HCT116 (cell line): ENCODE measurements around the gene FAM53A. TPM values are rescaled to one million over a fixed set of nuclear protein-coding genes. Genes with fewer than 3 reads are reported as not detected.

Experiments
- ATAC-seq: fragments of 200-7000 bp; cut with Tn5 transposase; 2 replicates; pipeline ENCODE4 v1.9.1; 2020; ENCODE audit warnings: mild to moderate bottlenecking, moderate library complexity
- BruUV-seq: library from RNA; stranded (reverse); fragments of 400-500 nt; replicated peaks from 2 replicates; lab custom pipeline; 2021; lab: Mats Ljungman, UMichigan
- CTCF ChIA-PET: fragments of 300-600 bp; sonication (Branson Sonifier 250); formaldehyde crosslinking; loops from one replicate; lab custom pipeline; 2021; ENCODE audit warnings: antibody characterized with exemption; lab: Charles Lee
- POLR2A ChIA-PET: fragments of 300-600, 350-600 bp; sonication (Branson Sonifier 250); formaldehyde crosslinking; loops from one replicate; lab custom pipeline; 2021; ENCODE audit warnings: antibody characterized with exemption; lab: Charles Lee
- RAD21 ChIA-PET, 2 experiments: fragments of 300-600 bp; sonication (Branson Sonifier 250); formaldehyde crosslinking; loops; one replicate each; lab custom pipeline; 2023; ENCODE audit warnings: low total read pairs in 2 of 2; ENCODE audit not compliant: uncharacterized antibody in 2 of 2, unreplicated experiment in 2 of 2, low non-redundant PET in 1 of 2; lab: Charles Lee
- DNase-seq: peaks from one replicate; pipeline ENCODE4 v3.0.0-alpha.2; 2010; ENCODE audit warnings: low read depth, low spot score
- H2AFZ ChIP-seq: fragments of 200-600 bp; shearing (Covaris generic), sonication (generic); 2 replicates; pipeline ENCODE4 v1.6.1; 2017; ENCODE audit warnings: low read depth, mixed run types, mixed read lengths, antibody characterized with exemption, low read length; ENCODE audit not compliant: poor library complexity, severe bottlenecking
- H3K27ac ChIP-seq: 2 replicates; pipeline ENCODE4 v1.5.1; 2012; ENCODE audit warnings: low read depth, low read length
- H3K27me3 ChIP-seq: fragments of 200-600 bp; sonication (generic); 2 replicates; pipeline ENCODE4 v1.6.1; 2016; ENCODE audit warnings: mixed run types, low read length, mixed read lengths; ENCODE audit not compliant: insufficient read depth
- H3K36me3 ChIP-seq, 2 experiments: fragments of 200-500 bp in 1 of 2; fragments of 200-600 bp in 1 of 2; sonication (Bioruptor generic) in 1 of 2; sonication (generic) in 1 of 2; 2 replicates each; pipeline versions ENCODE4 v1.5.1 to v1.6.1; 2014 to 2016; ENCODE audit warnings: low read length in 2 of 2, inconsistent platforms in 1 of 2, mixed read lengths in 1 of 2, mixed run types in 1 of 2; ENCODE audit not compliant: insufficient read depth in 2 of 2, control insufficient read depth in 1 of 2
- H3K4me1 ChIP-seq, 2 experiments: fragments of 200-600 bp in 1 of 2; sonication (generic) in 1 of 2; 2 replicates each; pipeline versions ENCODE4 v1.5.1 to v1.6.1; 2012 to 2017; ENCODE audit warnings: low read length in 2 of 2, inconsistent platforms in 1 of 2, mild to moderate bottlenecking in 1 of 2, mixed read lengths in 1 of 2, mixed run types in 1 of 2, moderate library complexity in 1 of 2; ENCODE audit not compliant: insufficient read depth in 2 of 2, control insufficient read depth in 1 of 2
- H3K4me2 ChIP-seq: fragments of 200-600 bp; sonication (generic); 2 replicates; pipeline ENCODE4 v1.6.1; 2017; ENCODE audit warnings: mixed run types, low read length, mixed read lengths
- H3K4me3 ChIP-seq, 2 experiments: fragments of 200-600 bp in 1 of 2; sonication (generic) in 1 of 2; replicated peaks in 1 of 2; 2 replicates each; pipeline ENCODE4 v1.5.1; 2011 to 2016; ENCODE audit warnings: low read length in 2 of 2, control low read depth in 1 of 2, low read depth in 1 of 2, mild to moderate bottlenecking in 1 of 2, mixed read lengths in 1 of 2, mixed run types in 1 of 2
- H3K79me2 ChIP-seq: fragments of 200-600 bp; sonication (generic); 2 replicates; pipeline ENCODE4 v1.6.1; 2017; ENCODE audit warnings: mild to moderate bottlenecking, mixed run types, low read length, moderate library complexity, mixed read lengths; ENCODE audit not compliant: insufficient read depth
- H3K9ac ChIP-seq: fragments of 200-600 bp; sonication (generic); 2 replicates; pipeline ENCODE4 v1.6.1; 2016; ENCODE audit warnings: low read length, mixed read lengths
- H3K9me2 ChIP-seq: fragments of 200-600 bp; sonication (generic), shearing (Covaris generic); 2 replicates; pipeline ENCODE4 v1.6.1; 2017; ENCODE audit warnings: mixed run types, mild to moderate bottlenecking, moderate library complexity; ENCODE audit not compliant: insufficient read depth
- H3K9me3 ChIP-seq, 2 experiments: fragments of 200-500 bp in 1 of 2; fragments of 200-600 bp in 1 of 2; sonication (Bioruptor generic) in 1 of 2; sonication (generic) in 1 of 2; 2 replicates each; pipeline ENCODE4 v1.6.1; 2014 to 2017; ENCODE audit warnings: low read length in 2 of 2, mixed read lengths in 2 of 2, inconsistent platforms in 1 of 2, low read depth in 1 of 2, mild to moderate bottlenecking in 1 of 2, mixed run types in 1 of 2, moderate library complexity in 1 of 2; ENCODE audit not compliant: control insufficient read depth in 1 of 2, insufficient read depth in 1 of 2
- H4K20me1 ChIP-seq: fragments of 200-600 bp; sonication (generic), shearing (Covaris generic); 2 replicates; pipeline ENCODE4 v1.6.1; 2017; ENCODE audit warnings: mixed run types, mild to moderate bottlenecking, moderate library complexity; ENCODE audit not compliant: insufficient read depth
- EGR1 ChIP-seq: IDR thresholded peaks from 2 replicates; pipeline ENCODE4 v1.6.1; 2012; ENCODE audit warnings: low read depth
- ELF1 ChIP-seq: IDR thresholded peaks from 2 replicates; pipeline ENCODE4 v1.6.1; 2012; ENCODE audit warnings: low read depth, borderline replicate concordance
- EZH2phosphoT487 ChIP-seq: fragments of 200-600 bp; IDR thresholded peaks from 2 replicates; pipeline ENCODE4 v1.6.1; 2018; ENCODE audit warnings: antibody characterized with exemption, borderline replicate concordance
- FOSL1 ChIP-seq: IDR thresholded peaks from 2 replicates; pipeline ENCODE4 v1.6.1; 2012; ENCODE audit warnings: low read depth
- JUND ChIP-seq: IDR thresholded peaks from 2 replicates; pipeline ENCODE4 v1.6.1; 2012
- POLR2AphosphoS5 ChIP-seq: IDR thresholded peaks from 2 replicates; pipeline ENCODE4 v1.6.1; 2011; ENCODE audit warnings: mild to moderate bottlenecking, low read depth, low read length, moderate library complexity
- SIN3A ChIP-seq: IDR thresholded peaks from 2 replicates; pipeline ENCODE4 v1.6.1; 2012; ENCODE audit warnings: low read depth
- TCF7L2 ChIP-seq: IDR thresholded peaks from 2 replicates; pipeline ENCODE4 v1.7.0; 2011; ENCODE audit warnings: borderline replicate concordance, inconsistent platforms; ENCODE audit not compliant: insufficient read depth, insufficient read length; ENCODE audit errors: extremely low read depth
- ZFX ChIP-seq: fragments of 450-650 bp; IDR thresholded peaks from 2 replicates; pipeline ENCODE4 v1.6.1; 2017
- intact Hi-C: fragments of 100-400 bp; cut with micrococcal nuclease; formaldehyde crosslinking; loops from 2 replicates; pipeline ENCODE4 v1.10.0; 2022
- total RNA-seq: library from RNA; stranded (reverse); gene quantifications from one replicate; pipeline ENCODE4 v1.2.1, GENCODE V29; 2021; ENCODE audit not compliant: unreplicated experiment
- TF ChIP-seq, protein P1 (sequence below): IDR thresholded peaks from 2 replicates; pipeline ENCODE4 v1.6.1; 2012
- TF ChIP-seq, protein P2 (sequence below): IDR thresholded peaks from 2 replicates; pipeline ENCODE4 v1.6.1; 2011; ENCODE audit warnings: mild to moderate bottlenecking, low read length, moderate library complexity; ENCODE audit not compliant: insufficient replicate concordance; ENCODE audit errors: extremely low read depth
- TF ChIP-seq, protein P3 (sequence below): IDR thresholded peaks from 2 replicates; pipeline ENCODE4 v1.6.1; 2012; ENCODE audit warnings: low read depth

Gene FAM53A
- total RNA-seq, 1 experiment from 2014 or later, result 1.1 TPM

DNA sequence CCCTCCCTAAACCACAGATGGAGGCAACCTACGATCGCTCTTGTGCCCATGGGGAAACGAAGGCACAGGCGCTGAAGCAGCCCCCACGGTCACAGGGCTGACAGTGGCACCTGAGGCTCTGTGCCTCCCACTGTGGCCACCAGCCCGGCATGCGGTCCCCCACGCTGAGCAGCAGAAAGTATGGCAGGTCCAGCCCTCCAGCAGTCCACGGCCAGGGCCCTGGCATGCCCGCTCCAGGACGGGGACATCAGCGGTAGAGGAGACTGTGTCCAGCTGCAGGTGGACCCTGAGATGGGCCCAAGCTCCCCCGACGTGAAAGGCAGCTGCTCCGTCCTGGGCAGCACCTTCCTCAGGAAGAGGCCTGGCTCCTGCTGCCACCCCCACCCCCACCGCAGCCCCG, 61.2 kb downstream of the FAM53A start:
- DNase-seq (no peak), ATAC-seq (no peak)
- no TSS peak for BruUV-seq
- no peak overlapping the region for H3K9ac ChIP-seq
- ChIA-PET RAD21 (no interaction called here), CTCF (no interaction called here), POLR2A (no interaction called here)
- TF ChIP-seq FOSL1 (no peak), POLR2AphosphoS5 (no peak), SIN3A (no peak), EGR1 (no peak)
- H3K9me3 ChIP-seq, result no peaks in the 10 kb centered on the region
- intact Hi-C loops, result no loop called here
- H3K36me3 ChIP-seq, result no peaks in the 10 kb centered on the region
- no peak overlapping the region for H2AFZ ChIP-seq
- no peaks in the 10 kb centered on the region for H3K27me3 ChIP-seq
- no peaks in the 10 kb centered on the region for H3K79me2 ChIP-seq
- no peak overlapping the region for H3K27ac ChIP-seq
- H3K4me2 ChIP-seq, result no peak overlapping the region
- H3K4me3 ChIP-seq, result no peak overlapping the region
- no peaks in the 10 kb centered on the region for H3K9me2 ChIP-seq
- no peaks in the 10 kb centered on the region for H4K20me1 ChIP-seq
- no peaks in the 10 kb centered on the region for H3K4me1 ChIP-seq

DNA sequence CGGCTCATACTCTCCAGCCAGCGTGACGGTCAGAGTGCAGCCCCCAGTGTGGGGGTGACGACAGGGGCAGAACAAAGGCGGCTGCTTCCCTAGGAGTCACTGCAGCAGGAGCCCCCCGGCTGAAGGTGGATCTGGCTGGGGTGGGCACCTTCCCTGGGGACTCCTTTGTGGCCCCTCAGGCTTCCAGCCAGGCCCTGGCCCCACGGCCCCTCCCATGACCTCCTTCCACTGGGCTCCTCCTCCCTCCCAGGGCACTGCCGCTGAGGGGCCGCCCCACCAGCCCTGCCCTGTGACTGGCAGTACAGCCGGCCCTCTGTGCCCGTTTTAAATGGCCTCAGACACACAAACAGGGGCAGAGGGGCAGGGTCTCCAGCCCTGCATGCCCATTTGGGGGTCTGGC, 61.9 kb downstream of the FAM53A start:
- RAD21 ChIA-PET, result no interaction called here
- H3K36me3 ChIP-seq, result no peaks in the 10 kb centered on the region
- no peaks in the 10 kb centered on the region for H4K20me1 ChIP-seq
- no peak overlapping the region for H2AFZ ChIP-seq
- CTCF ChIA-PET, result no interaction called here
- no peaks in the 10 kb centered on the region for H3K9me2 ChIP-seq
- no TSS peak for BruUV-seq
- H3K79me2 ChIP-seq, result no peaks in the 10 kb centered on the region
- POLR2A ChIA-PET, result no interaction called here
- H3K4me3 ChIP-seq, result no peak overlapping the region
- H3K9ac ChIP-seq, result no peak overlapping the region
- no peaks in the 10 kb centered on the region for H3K4me1 ChIP-seq
- no peak overlapping the region for H3K27ac ChIP-seq
- H3K4me2 ChIP-seq, result no peak overlapping the region
- DNase-seq, result no peak
- TF ChIP-seq, protein P1, sequence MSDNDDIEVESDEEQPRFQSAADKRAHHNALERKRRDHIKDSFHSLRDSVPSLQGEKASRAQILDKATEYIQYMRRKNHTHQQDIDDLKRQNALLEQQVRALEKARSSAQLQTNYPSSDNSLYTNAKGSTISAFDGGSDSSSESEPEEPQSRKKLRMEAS, result no peak
- TF ChIP-seq, protein P2, sequence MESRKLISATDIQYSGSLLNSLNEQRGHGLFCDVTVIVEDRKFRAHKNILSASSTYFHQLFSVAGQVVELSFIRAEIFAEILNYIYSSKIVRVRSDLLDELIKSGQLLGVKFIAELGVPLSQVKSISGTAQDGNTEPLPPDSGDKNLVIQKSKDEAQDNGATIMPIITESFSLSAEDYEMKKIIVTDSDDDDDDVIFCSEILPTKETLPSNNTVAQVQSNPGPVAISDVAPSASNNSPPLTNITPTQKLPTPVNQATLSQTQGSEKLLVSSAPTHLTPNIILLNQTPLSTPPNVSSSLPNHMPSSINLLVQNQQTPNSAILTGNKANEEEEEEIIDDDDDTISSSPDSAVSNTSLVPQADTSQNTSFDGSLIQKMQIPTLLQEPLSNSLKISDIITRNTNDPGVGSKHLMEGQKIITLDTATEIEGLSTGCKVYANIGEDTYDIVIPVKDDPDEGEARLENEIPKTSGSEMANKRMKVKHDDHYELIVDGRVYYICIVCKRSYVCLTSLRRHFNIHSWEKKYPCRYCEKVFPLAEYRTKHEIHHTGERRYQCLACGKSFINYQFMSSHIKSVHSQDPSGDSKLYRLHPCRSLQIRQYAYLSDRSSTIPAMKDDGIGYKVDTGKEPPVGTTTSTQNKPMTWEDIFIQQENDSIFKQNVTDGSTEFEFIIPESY, result no peak
- TF ChIP-seq ZFX, result no peak
- no peak for TF ChIP-seq TCF7L2
- no peak for TF ChIP-seq SIN3A
- TF ChIP-seq JUND, result no peak
- TF ChIP-seq EGR1, result no peak
- no peak for TF ChIP-seq EZH2phosphoT487
- TF ChIP-seq, protein P3, sequence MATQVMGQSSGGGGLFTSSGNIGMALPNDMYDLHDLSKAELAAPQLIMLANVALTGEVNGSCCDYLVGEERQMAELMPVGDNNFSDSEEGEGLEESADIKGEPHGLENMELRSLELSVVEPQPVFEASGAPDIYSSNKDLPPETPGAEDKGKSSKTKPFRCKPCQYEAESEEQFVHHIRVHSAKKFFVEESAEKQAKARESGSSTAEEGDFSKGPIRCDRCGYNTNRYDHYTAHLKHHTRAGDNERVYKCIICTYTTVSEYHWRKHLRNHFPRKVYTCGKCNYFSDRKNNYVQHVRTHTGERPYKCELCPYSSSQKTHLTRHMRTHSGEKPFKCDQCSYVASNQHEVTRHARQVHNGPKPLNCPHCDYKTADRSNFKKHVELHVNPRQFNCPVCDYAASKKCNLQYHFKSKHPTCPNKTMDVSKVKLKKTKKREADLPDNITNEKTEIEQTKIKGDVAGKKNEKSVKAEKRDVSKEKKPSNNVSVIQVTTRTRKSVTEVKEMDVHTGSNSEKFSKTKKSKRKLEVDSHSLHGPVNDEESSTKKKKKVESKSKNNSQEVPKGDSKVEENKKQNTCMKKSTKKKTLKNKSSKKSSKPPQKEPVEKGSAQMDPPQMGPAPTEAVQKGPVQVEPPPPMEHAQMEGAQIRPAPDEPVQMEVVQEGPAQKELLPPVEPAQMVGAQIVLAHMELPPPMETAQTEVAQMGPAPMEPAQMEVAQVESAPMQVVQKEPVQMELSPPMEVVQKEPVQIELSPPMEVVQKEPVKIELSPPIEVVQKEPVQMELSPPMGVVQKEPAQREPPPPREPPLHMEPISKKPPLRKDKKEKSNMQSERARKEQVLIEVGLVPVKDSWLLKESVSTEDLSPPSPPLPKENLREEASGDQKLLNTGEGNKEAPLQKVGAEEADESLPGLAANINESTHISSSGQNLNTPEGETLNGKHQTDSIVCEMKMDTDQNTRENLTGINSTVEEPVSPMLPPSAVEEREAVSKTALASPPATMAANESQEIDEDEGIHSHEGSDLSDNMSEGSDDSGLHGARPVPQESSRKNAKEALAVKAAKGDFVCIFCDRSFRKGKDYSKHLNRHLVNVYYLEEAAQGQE, result no peak
- TF ChIP-seq ELF1, result no peak
- TF ChIP-seq, all 23 proteins: peak for 0
- H3K27me3 ChIP-seq, result no peaks in the 10 kb centered on the region
- no peaks in the 10 kb centered on the region for H3K9me3 ChIP-seq
- no peak for ATAC-seq
- intact Hi-C loops, result no loop called here
